H9 (cell line): ENCODE results near the gene FAM162A. TPM values are rescaled to one million over a fixed set of nuclear protein-coding genes. Genes with fewer than 3 reads are reported as not detected.

Source experiments
- DNase-seq: peaks from one replicate; pipeline ENCODE4 v3.0.0-alpha.2; 2017
- H2AFZ ChIP-seq: one replicate; pipeline ENCODE4 v1.6.1; 2013; ENCODE audit warnings: mild to moderate bottlenecking, low read length, control low read depth, moderate library complexity
- H2AK5ac ChIP-seq: 2 replicates; pipeline ENCODE4 v1.6.1; 2013; ENCODE audit warnings: low read length, control low read depth, mixed read lengths; ENCODE audit not compliant: insufficient read length
- H2BK120ac ChIP-seq: one replicate; pipeline ENCODE4 v1.6.1; 2013; ENCODE audit warnings: low read depth, mild to moderate bottlenecking, low read length, control low read depth, inconsistent platforms; ENCODE audit not compliant: poor library complexity, severe bottlenecking
- H2BK12ac ChIP-seq: 2 replicates; pipeline ENCODE4 v1.6.1; 2013; ENCODE audit warnings: low read length, control low read depth, mixed read lengths, low read depth; ENCODE audit not compliant: insufficient read length
- H2BK15ac ChIP-seq: 2 replicates; pipeline ENCODE4 v1.6.1; 2013; ENCODE audit warnings: low read depth, low read length, control low read depth
- H2BK20ac ChIP-seq: one replicate; pipeline ENCODE4 v1.6.1; 2013; ENCODE audit warnings: low read depth, mild to moderate bottlenecking, low read length, control low read depth, inconsistent platforms; ENCODE audit not compliant: poor library complexity, severe bottlenecking
- H2BK5ac ChIP-seq: 2 replicates; pipeline ENCODE4 v1.6.1; 2013; ENCODE audit warnings: low read length, control low read depth, mixed read lengths; ENCODE audit not compliant: insufficient read length
- H3K14ac ChIP-seq: 2 replicates; pipeline ENCODE4 v1.6.1; 2013; ENCODE audit warnings: low read length, control low read depth; ENCODE audit not compliant: insufficient read depth
- H3K18ac ChIP-seq: 2 replicates; pipeline ENCODE4 v1.6.1; 2013; ENCODE audit warnings: low read depth, mild to moderate bottlenecking, mixed read lengths, low read length, control low read depth; ENCODE audit not compliant: insufficient read length
- H3K23ac ChIP-seq: 2 replicates; pipeline ENCODE4 v1.6.1; 2013; ENCODE audit warnings: low read length, control low read depth, mixed read lengths, low read depth; ENCODE audit not compliant: insufficient read length
- H3K23me2 ChIP-seq: 2 replicates; pipeline ENCODE4 v1.6.1; 2013; ENCODE audit warnings: low read depth, mild to moderate bottlenecking, mixed read lengths, low read length, control low read depth; ENCODE audit not compliant: insufficient read length, poor library complexity, severe bottlenecking
- H3K27ac ChIP-seq: 2 replicates; pipeline ENCODE4 v1.5.1; 2013; ENCODE audit warnings: low read length, control low read depth, mixed read lengths, low read depth; ENCODE audit not compliant: insufficient read length
- H3K27me3 ChIP-seq: 2 replicates; pipeline ENCODE4 v1.6.1; 2013; ENCODE audit warnings: low read length, control low read depth, inconsistent platforms; ENCODE audit not compliant: insufficient read depth
- H3K4ac ChIP-seq: 2 replicates; pipeline ENCODE4 v1.6.1; 2013; ENCODE audit warnings: low read depth, mild to moderate bottlenecking, control low read depth, inconsistent platforms, low read length, moderate library complexity
- H3K4me1 ChIP-seq: 2 replicates; pipeline ENCODE4 v1.6.1; 2013; ENCODE audit warnings: low read length, control low read depth, inconsistent platforms; ENCODE audit not compliant: insufficient read depth
- H3K4me2 ChIP-seq: 2 replicates; pipeline ENCODE4 v1.6.1; 2013; ENCODE audit warnings: low read length, control low read depth, mixed read lengths; ENCODE audit not compliant: insufficient read length, insufficient read depth
- H3K56ac ChIP-seq: 2 replicates; pipeline ENCODE4 v1.6.1; 2013; ENCODE audit warnings: low read depth, mild to moderate bottlenecking, mixed read lengths, low read length, control low read depth; ENCODE audit not compliant: insufficient read length
- H3K79me1 ChIP-seq: 2 replicates; pipeline ENCODE4 v1.6.1; 2013; ENCODE audit warnings: low read depth, mild to moderate bottlenecking, moderate library complexity, low read length, control low read depth, inconsistent platforms; ENCODE audit not compliant: insufficient read depth, poor library complexity, severe bottlenecking
- H3K79me2 ChIP-seq: 2 replicates; pipeline ENCODE4 v1.6.1; 2013; ENCODE audit warnings: low read length, control low read depth, inconsistent platforms; ENCODE audit not compliant: insufficient read depth
- H3K9ac ChIP-seq: 2 replicates; pipeline ENCODE4 v1.6.1; 2013; ENCODE audit warnings: low read length, control low read depth, mixed read lengths; ENCODE audit not compliant: insufficient read length; ENCODE audit errors: extremely low read depth
- H3K9me3 ChIP-seq: one replicate; pipeline ENCODE4 v1.6.1; 2013; ENCODE audit warnings: low read depth, low read length, inconsistent platforms; ENCODE audit not compliant: control insufficient read depth
- H3T11ph ChIP-seq: one replicate; pipeline ENCODE4 v1.6.1; 2013; ENCODE audit warnings: mild to moderate bottlenecking, low read length, control low read depth, inconsistent platforms
- H4K20me1 ChIP-seq: one replicate; pipeline ENCODE4 v1.6.1; 2013; ENCODE audit not compliant: control insufficient read depth, insufficient read length, insufficient read depth
- H4K5ac ChIP-seq: 2 replicates; pipeline ENCODE4 v1.6.1; 2013; ENCODE audit warnings: low read depth, mild to moderate bottlenecking, mixed read lengths, low read length, control low read depth; ENCODE audit not compliant: insufficient read length
- H4K8ac ChIP-seq: replicated peaks from 2 replicates; pipeline ENCODE4 v1.6.1; 2013; ENCODE audit warnings: low read length, control low read depth, mixed read lengths, low read depth; ENCODE audit not compliant: insufficient read length
- H4K91ac ChIP-seq: 2 replicates; pipeline ENCODE4 v1.6.1; 2013; ENCODE audit warnings: low read depth, mild to moderate bottlenecking, moderate library complexity, mixed read lengths, low read length, control low read depth; ENCODE audit not compliant: insufficient read length
- H3K27ac Mint-ChIP-seq, 3 experiments: 2 replicates in 2 of 3; 3 replicates in 1 of 3; pipeline ENCODE4 v1.8.0; 2020 to 2021; ENCODE audit warnings: mixed read lengths in 3 of 3, mild to moderate bottlenecking in 1 of 3, moderate library complexity in 1 of 3
- H3K27me3 Mint-ChIP-seq: 2 replicates; pipeline ENCODE4 v1.8.0; 2021; ENCODE audit warnings: low read depth, mild to moderate bottlenecking, moderate library complexity, mixed read lengths
- H3K36me3 Mint-ChIP-seq, 3 experiments: 2 replicates in 2 of 3; 3 replicates in 1 of 3; pipeline ENCODE4 v1.8.0; 2020 to 2021; ENCODE audit warnings: low read depth in 3 of 3, mixed read lengths in 3 of 3; ENCODE audit not compliant: insufficient read depth in 1 of 3
- H3K4me1 Mint-ChIP-seq, 2 experiments: 2 replicates each; pipeline ENCODE4 v1.8.0; 2020; ENCODE audit warnings: mixed read lengths in 2 of 2
- H3K4me3 Mint-ChIP-seq, 2 experiments: 2 replicates in 1 of 2; 3 replicates in 1 of 2; pipeline ENCODE4 v1.8.0; 2020 to 2021; ENCODE audit warnings: mild to moderate bottlenecking in 2 of 2, mixed read lengths in 2 of 2, moderate library complexity in 1 of 2
- H3K9me3 Mint-ChIP-seq, 2 experiments: 2 replicates in 1 of 2; 3 replicates in 1 of 2; pipeline ENCODE4 v1.8.0; 2020; ENCODE audit warnings: mild to moderate bottlenecking in 2 of 2, mixed read lengths in 2 of 2, moderate library complexity in 1 of 2
- CTCF ChIP-seq: fragments of 200-600 bp; sonication (generic); conservative IDR thresholded peaks from 3 replicates; pipeline ENCODE4 v1.8.0; 2021; ENCODE audit warnings: antibody characterized with exemption, mild to moderate bottlenecking
- WGBS: extraction: QIAGEN DNeasy Blood & Tissue Kit; methylation state at CpG from one replicate; pipeline ENCODE4 v1.1.7; 2013; ENCODE audit warnings: missing lambda C conversion rate, low lambda C conversion rate, mixed read lengths; ENCODE audit not compliant: insufficient read length; ENCODE audit errors: extremely low coverage; 5-methylcytosine and 5-hydroxymethylcytosine counted together
- total RNA-seq: library from RNA; stranded (reverse); gene quantifications from 2 replicates; pipeline ENCODE4 v1.2.1, GENCODE V29; 2021

The FAM162A gene
- total RNA-seq, 1 experiment from 2014 or later: 78.5 TPM

- DNase-seq: no peak
- Histone ChIP-seq H3K4me2 (no peak overlapping the region), H3K23me2 (peaks cover 4% of the 10 kb centered on the region), H3T11ph (no peak overlapping the region), H2BK120ac (no peak overlapping the region), H4K8ac (no peak overlapping the region), H2BK20ac (no peak overlapping the region), H3K79me2 (peaks cover 10% of the 10 kb centered on the region; the same call in 1 of the 2 replicates), H3K27me3 (no peaks in the 10 kb centered on the region), H2BK12ac (no peak overlapping the region), H2BK5ac (no peak overlapping the region), H2BK15ac (no peak overlapping the region), H4K91ac (no peak overlapping the region), H3K23ac (no peak overlapping the region), H4K20me1 (no peaks in the 10 kb centered on the region), H3K18ac (no peak overlapping the region), H2AFZ (no peak overlapping the region), H3K79me1 (peaks cover 4% of the 10 kb centered on the region), H3K27ac (no peak overlapping the region), H3K14ac (no peak overlapping the region), H3K56ac (no peak overlapping the region), H3K9me3 (no peaks in the 10 kb centered on the region), H3K4ac (no peak overlapping the region), H3K4me1 (no peaks in the 10 kb centered on the region), H2AK5ac (no peak overlapping the region), H3K9ac (no peak overlapping the region), H4K5ac (no peak overlapping the region)
- TF ChIP-seq CTCF: no peak
- Mint-ChIP-seq H3K36me3 (peaks cover 2 to 9% (median 8%) of the 10 kb centered on the region in 3 experiments; a peak in 5 of 7 replicates), H3K4me3 (no peak overlapping the region), H3K4me1 (peaks cover 6 to 10% of the 10 kb centered on the region in 2 experiments; a peak in 2 of 4 replicates), H3K9me3 (no peaks in the 10 kb centered on the region), H3K27ac (no peak overlapping the region), H3K27me3 (no peaks in the 10 kb centered on the region)
- WGBS: no CpG with 5 or more reads among the region's 4 CpGs
Measured at GRCh38 chr3:122377975-122378374, 6.0 kb upstream of the FAM162A start.
